Mucosa of descending colon (tissue), 3 donors: Measurements from ENCODE around the gene CXCL11. TPM values are rescaled to one million over a fixed set of nuclear protein-coding genes. Genes with fewer than 3 reads are reported as not detected.

Experiments used
- ATAC-seq: fragments of 200-7000 bp; cut with Tn5 transposase; one replicate; pipeline ENCODE4 v1.9.1; 2020; ENCODE audit warnings: mild to moderate bottlenecking, moderate library complexity
- DNase-seq, 3 donors: peaks; one replicate each; pipeline ENCODE4 v3.0.0-alpha.2; 2020
- H3K36me3 ChIP-seq: fragments of 200-600 bp; one replicate; pipeline ENCODE4 v1.8.0; 2021; ENCODE audit warnings: low read depth, mild to moderate bottlenecking
- H3K4me1 ChIP-seq: fragments of 200-600 bp; one replicate; pipeline ENCODE4 v1.8.0; 2021; ENCODE audit warnings: low read depth, mild to moderate bottlenecking
- H3K4me3 ChIP-seq: fragments of 200-600 bp; one replicate; pipeline ENCODE4 v1.8.0; 2021; ENCODE audit warnings: mild to moderate bottlenecking
- H3K9me3 ChIP-seq: fragments of 200-600 bp; one replicate; pipeline ENCODE4 v1.8.0; 2021; ENCODE audit warnings: mild to moderate bottlenecking
- CTCF ChIP-seq: fragments of 200-600 bp; IDR thresholded peaks from one replicate; pipeline ENCODE4 v1.8.0; 2022; ENCODE audit warnings: antibody characterized with exemption, mild to moderate bottlenecking
- intact Hi-C, 2 donors: fragments of 100-400 bp; cut with DNase I in 1 of 2; cut with micrococcal nuclease in 1 of 2; formaldehyde crosslinking; loops; one replicate each; pipeline versions ENCODE4 v1.11.0 to v1.11.1; 2022; cut with DNase I, micrococcal nuclease
- total RNA-seq, 3 donors: library from RNA; stranded (reverse); fragmentation: NEBNext Ultra II Directional in 2 of 3; extraction: Animal tissue kit (Norgen Biotek cat#: 25700) in 2 of 3; gene quantifications; one replicate each; pipeline versions ENCODE4 v1.2.1 to v1.2.4, GENCODE V29; 2021 to 2023
- donor health status: DM: no; HTN: no; CAD: no; lungs with moderate emphysema.
- donor health status: DM: no; HTN: no; CAD: no.
- donor health status: DM: no; HTN: yes; CAD: no.

CXCL11 gene
- total RNA-seq, 3 donors from 2014 or later, result 0.19 to 0.72 TPM; not detected in 1

- H3K4me3 ChIP-seq, result no peak overlapping the region
- no peak for DNase-seq
- H3K9me3 ChIP-seq, result no peaks in the 10 kb centered on the region
- no peaks in the 10 kb centered on the region for H3K4me1 ChIP-seq
- no peaks in the 10 kb centered on the region for H3K36me3 ChIP-seq
- ATAC-seq, result no peak
- TF ChIP-seq CTCF, result no peak
- intact Hi-C loops, result no loop called here
These were observed 13.8 kb downstream of the CXCL11 start for GRCh38 chr4:76022031-76022430.

GRCh38 chr4:76017056-76017686 lies 18.7 kb downstream of the CXCL11 start:
- Histone ChIP-seq H3K4me1 (no peaks in the 10 kb centered on the region), H3K4me3 (no peak overlapping the region), H3K36me3 (no peaks in the 10 kb centered on the region), H3K9me3 (no peaks in the 10 kb centered on the region)
- no peak for TF ChIP-seq CTCF
- ATAC-seq (peak; percentile 30), DNase-seq (no peak)
- intact Hi-C loops, result no loop called here

GRCh38 chr4:76016393-76016792 lies 19.5 kb downstream of the CXCL11 start:
- ATAC-seq (peak; percentile 70), DNase-seq (no peak)
- intact Hi-C loops, result no loop called here
- H3K4me1 ChIP-seq, result no peaks in the 10 kb centered on the region
- TF ChIP-seq CTCF, result no peak
- no peaks in the 10 kb centered on the region for H3K9me3 ChIP-seq
- no peak overlapping the region for H3K4me3 ChIP-seq
- no peaks in the 10 kb centered on the region for H3K36me3 ChIP-seq

- DNase-seq, result no peak
- no peak for ATAC-seq
These were observed 22.3 kb downstream of the CXCL11 start for GRCh38 chr4:76013540-76013939.

GRCh38 chr4:76012388-76012801 lies 23.5 kb downstream of the CXCL11 start:
- DNase-seq (no peak), ATAC-seq (no peak)
- no peaks in the 10 kb centered on the region for H3K4me1 ChIP-seq
- no peak overlapping the region for H3K4me3 ChIP-seq
- no peaks in the 10 kb centered on the region for H3K36me3 ChIP-seq
- intact Hi-C loops, result no loop called here
- TF ChIP-seq CTCF, result no peak
- no peaks in the 10 kb centered on the region for H3K9me3 ChIP-seq

More at GRCh38 chr4:76013540-76013939, 22.3 kb downstream of the CXCL11 start:
- Histone ChIP-seq H3K9me3 (no peaks in the 10 kb centered on the region), H3K4me3 (no peak overlapping the region), H3K36me3 (no peaks in the 10 kb centered on the region), H3K4me1 (no peaks in the 10 kb centered on the region)
- no peak for TF ChIP-seq CTCF
- intact Hi-C loops, result no loop called here
